ENCODE measurements around the gene P3H2. TPM values are rescaled to one million over a fixed set of nuclear protein-coding genes. Genes with fewer than 3 reads are reported as not detected.

The P3H2 gene
- total RNA-seq, 1 experiment from 2014 or later: 19.6 TPM

GRCh38 chr3:190119461-190120268 is 1.0 kb downstream of the P3H2 start:
- Histone ChIP-seq H3K36me3 (ENCODE audit: insufficient read depth, low read length, poor library complexity, severe bottlenecking) (no peaks in the 10 kb centered on the region), H3K4me1 (ENCODE audit: insufficient read depth, low read length, poor library complexity, severe bottlenecking) (peaks cover 4% of the 10 kb centered on the region), H3K9me3 (ENCODE audit: low read depth, low read length, poor library complexity, severe bottlenecking) (no peaks in the 10 kb centered on the region), H3K4me3 (ENCODE audit: low read depth, low read length, poor library complexity, severe bottlenecking) (peak overlapping the region; percentile 85), H3K27me3 (replicated peaks; ENCODE audit: insufficient read depth, low read depth, low read length, poor library complexity) (no peaks in the 10 kb centered on the region), H3K27ac (ENCODE audit: low read depth, low read length, poor library complexity, severe bottlenecking) (no peak overlapping the region)
- ChIA-PET POLR2A (ENCODE audit: low non-redundant PET) (no interaction called here), CTCF (interaction anchor here (1.5 to 2.1 kb wide), 3 partner anchors 27 to 158 kb away, joined by 4 to 5 read pairs (median 4); no protein-coding TSS in a partner anchor)
- TF ChIP-seq CTCF (conservative IDR thresholded peaks at IDR 0.05; ENCODE audit: low read depth, low read length) (no peak), EZH2 (IDR thresholded peaks at IDR 0.05; ENCODE audit: borderline replicate concordance, low read depth, low read length, poor library complexity, severe bottlenecking) (no peak)
- intact Hi-C loops (cut with micrococcal nuclease; ENCODE audit: unreplicated experiment): loop anchor here (2.0 kb wide), 2 partner anchors 101 to 153 kb away; no protein-coding TSS in a partner anchor
- TSS peak; percentile 63 for BruUV-seq (replicated peaks)
- DNase-seq (ENCODE audit: low spot score): no peak

- TF ChIP-seq CTCF (conservative IDR thresholded peaks at IDR 0.05; ENCODE audit: low read depth, low read length): no peak
- no peak for TF ChIP-seq EZH2 (IDR thresholded peaks at IDR 0.05; ENCODE audit: borderline replicate concordance, low read depth, low read length, poor library complexity, severe bottlenecking)
- Histone ChIP-seq H3K4me3 (ENCODE audit: low read depth, low read length, poor library complexity, severe bottlenecking) (no peak overlapping the region), H3K36me3 (ENCODE audit: insufficient read depth, low read length, poor library complexity, severe bottlenecking) (no peaks in the 10 kb centered on the region), H3K27ac (ENCODE audit: low read depth, low read length, poor library complexity, severe bottlenecking) (no peak overlapping the region), H3K9me3 (ENCODE audit: low read depth, low read length, poor library complexity, severe bottlenecking) (no peaks in the 10 kb centered on the region), H3K4me1 (ENCODE audit: insufficient read depth, low read length, poor library complexity, severe bottlenecking) (peaks cover 4% of the 10 kb centered on the region), H3K27me3 (replicated peaks; ENCODE audit: insufficient read depth, low read depth, low read length, poor library complexity) (no peaks in the 10 kb centered on the region)
- ChIA-PET CTCF (no interaction called here), POLR2A (ENCODE audit: low non-redundant PET) (no interaction called here)
- no peak for DNase-seq (ENCODE audit: low spot score)
- intact Hi-C loops (cut with micrococcal nuclease; ENCODE audit: unreplicated experiment): no loop called here
- no TSS peak for BruUV-seq (replicated peaks)
These were observed 2.3 kb downstream of the P3H2 start for GRCh38 chr3:190118438-190118837.

- no peak overlapping the region for H3K27ac ChIP-seq (ENCODE audit: low read depth, low read length, poor library complexity, severe bottlenecking)
- no peak for DNase-seq (ENCODE audit: low spot score)
- ChIA-PET POLR2A (ENCODE audit: low non-redundant PET) (no interaction called here), CTCF (no interaction called here)
- no peaks in the 10 kb centered on the region for H3K9me3 ChIP-seq (ENCODE audit: low read depth, low read length, poor library complexity, severe bottlenecking)
- intact Hi-C loops (cut with micrococcal nuclease; ENCODE audit: unreplicated experiment): no loop called here
- BruUV-seq (replicated peaks): no TSS peak
- peaks cover 4% of the 10 kb centered on the region for H3K4me1 ChIP-seq (ENCODE audit: insufficient read depth, low read length, poor library complexity, severe bottlenecking)
- TF ChIP-seq EZH2 (IDR thresholded peaks at IDR 0.05; ENCODE audit: borderline replicate concordance, low read depth, low read length, poor library complexity, severe bottlenecking): no peak
- no peak for TF ChIP-seq CTCF (conservative IDR thresholded peaks at IDR 0.05; ENCODE audit: low read depth, low read length)
- no peaks in the 10 kb centered on the region for H3K27me3 ChIP-seq (replicated peaks; ENCODE audit: insufficient read depth, low read depth, low read length, poor library complexity)
- H3K36me3 ChIP-seq (ENCODE audit: insufficient read depth, low read length, poor library complexity, severe bottlenecking): no peaks in the 10 kb centered on the region
- no peak overlapping the region for H3K4me3 ChIP-seq (ENCODE audit: low read depth, low read length, poor library complexity, severe bottlenecking)
These were observed 2.7 kb downstream of the P3H2 start for GRCh38 chr3:190117981-190118380.

All from A673 (cell line).